GM23338 (cell line): ENCODE measurements around the gene KRT12. TPM values are rescaled to one million over a fixed set of nuclear protein-coding genes. Genes with fewer than 3 reads are reported as not detected.

Experiments
- CREB1 ChIP-seq: fragments of 250-450 bp; sonication (Bioruptor Pico); IDR thresholded peaks from 2 replicates; pipeline ENCODE4 v1.5.0; 2020; ENCODE audit warnings: low read depth, mild to moderate bottlenecking, moderate library complexity
- CTCF ChIP-seq, 2 experiments: fragments of 200-600 bp in 1 of 2; sonication (generic) in 1 of 2; conservative IDR thresholded peaks; 2 replicates each; pipeline versions ENCODE4 v1.5.1 to v1.6.1; 2016 to 2017; ENCODE audit warnings: antibody characterized with exemption in 2 of 2, low read depth in 2 of 2, mild to moderate bottlenecking in 2 of 2, moderate library complexity in 1 of 2
- NANOG ChIP-seq: IDR thresholded peaks from 2 replicates; pipeline ENCODE4 v1.6.1; 2016; ENCODE audit warnings: antibody characterized with exemption, borderline replicate concordance
- REST ChIP-seq: IDR thresholded peaks from one replicate; pipeline ENCODE4 v1.6.1; 2018; ENCODE audit warnings: antibody characterized with exemption; ENCODE audit not compliant: unreplicated experiment
- ZNF331 ChIP-seq: fragments of 250-450 bp; sonication (Bioruptor Pico); IDR thresholded peaks from 2 replicates; pipeline ENCODE4 v1.5.0; 2020; ENCODE audit warnings: low read depth, mild to moderate bottlenecking, moderate library complexity
- polyA plus RNA-seq: library from polyadenylated mRNA; unstranded; fragments of >200 nt; fragmentation: Nextera tagmentation; extraction: Ambion mirVana; gene quantifications from 2 replicates; pipeline ENCODE4 v1.2.1, GENCODE V29; 2016
- total RNA-seq: library from RNA; depleted of rRNA; stranded (reverse); fragments of >200 nt; shearing (Covaris generic); gene quantifications from 2 replicates; pipeline ENCODE4 v1.2.3, GENCODE V29; 2014
- TF ChIP-seq, protein P1 (sequence below): fragments of 250-450 bp; sonication (Bioruptor Pico); IDR thresholded peaks from 2 replicates; pipeline ENCODE4 v1.5.0; 2020; ENCODE audit warnings: mild to moderate bottlenecking, moderate library complexity

KRT12 gene
- total and polyA plus RNA-seq, 2 experiments from 2014 or later: not detected

DNA sequence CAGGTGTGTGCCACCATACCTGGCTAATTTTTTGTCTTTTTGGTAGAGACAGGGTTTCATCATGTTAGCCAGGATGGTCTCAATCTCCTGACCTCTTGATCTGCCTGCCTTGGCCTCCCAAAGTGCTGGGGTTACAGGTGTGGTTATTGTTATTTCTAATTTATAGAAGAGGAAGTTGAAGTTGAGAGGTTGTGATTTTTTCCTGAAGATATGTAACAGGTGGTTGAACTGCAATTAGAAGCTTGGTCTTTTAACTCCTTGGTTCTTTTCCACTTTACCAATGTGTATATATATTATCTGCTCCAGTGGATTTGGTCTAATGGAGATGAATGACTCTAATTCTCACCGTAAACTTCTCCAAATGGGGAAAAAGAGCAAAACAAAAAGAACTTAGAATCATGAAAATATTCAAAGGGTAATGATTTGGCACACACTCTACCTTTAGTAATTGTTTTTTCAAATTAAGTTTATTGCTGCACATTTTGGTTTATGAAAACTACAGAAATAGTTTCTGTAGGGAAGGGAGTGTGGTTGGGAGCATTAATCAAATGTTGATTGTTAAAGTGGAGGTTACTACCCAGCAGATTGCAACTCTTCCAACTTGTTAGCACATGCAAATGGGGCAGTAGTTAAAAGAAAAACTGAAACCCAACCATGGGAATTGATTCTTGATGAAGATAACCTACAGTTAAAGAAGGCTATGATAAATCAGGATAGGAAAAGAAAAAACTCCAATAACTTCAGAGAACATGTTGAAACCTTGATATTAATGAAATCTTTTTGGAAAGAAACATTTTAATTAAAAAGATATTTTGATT lies 42.8 kb downstream of the KRT12 start (continued):
- TF ChIP-seq, protein P1, sequence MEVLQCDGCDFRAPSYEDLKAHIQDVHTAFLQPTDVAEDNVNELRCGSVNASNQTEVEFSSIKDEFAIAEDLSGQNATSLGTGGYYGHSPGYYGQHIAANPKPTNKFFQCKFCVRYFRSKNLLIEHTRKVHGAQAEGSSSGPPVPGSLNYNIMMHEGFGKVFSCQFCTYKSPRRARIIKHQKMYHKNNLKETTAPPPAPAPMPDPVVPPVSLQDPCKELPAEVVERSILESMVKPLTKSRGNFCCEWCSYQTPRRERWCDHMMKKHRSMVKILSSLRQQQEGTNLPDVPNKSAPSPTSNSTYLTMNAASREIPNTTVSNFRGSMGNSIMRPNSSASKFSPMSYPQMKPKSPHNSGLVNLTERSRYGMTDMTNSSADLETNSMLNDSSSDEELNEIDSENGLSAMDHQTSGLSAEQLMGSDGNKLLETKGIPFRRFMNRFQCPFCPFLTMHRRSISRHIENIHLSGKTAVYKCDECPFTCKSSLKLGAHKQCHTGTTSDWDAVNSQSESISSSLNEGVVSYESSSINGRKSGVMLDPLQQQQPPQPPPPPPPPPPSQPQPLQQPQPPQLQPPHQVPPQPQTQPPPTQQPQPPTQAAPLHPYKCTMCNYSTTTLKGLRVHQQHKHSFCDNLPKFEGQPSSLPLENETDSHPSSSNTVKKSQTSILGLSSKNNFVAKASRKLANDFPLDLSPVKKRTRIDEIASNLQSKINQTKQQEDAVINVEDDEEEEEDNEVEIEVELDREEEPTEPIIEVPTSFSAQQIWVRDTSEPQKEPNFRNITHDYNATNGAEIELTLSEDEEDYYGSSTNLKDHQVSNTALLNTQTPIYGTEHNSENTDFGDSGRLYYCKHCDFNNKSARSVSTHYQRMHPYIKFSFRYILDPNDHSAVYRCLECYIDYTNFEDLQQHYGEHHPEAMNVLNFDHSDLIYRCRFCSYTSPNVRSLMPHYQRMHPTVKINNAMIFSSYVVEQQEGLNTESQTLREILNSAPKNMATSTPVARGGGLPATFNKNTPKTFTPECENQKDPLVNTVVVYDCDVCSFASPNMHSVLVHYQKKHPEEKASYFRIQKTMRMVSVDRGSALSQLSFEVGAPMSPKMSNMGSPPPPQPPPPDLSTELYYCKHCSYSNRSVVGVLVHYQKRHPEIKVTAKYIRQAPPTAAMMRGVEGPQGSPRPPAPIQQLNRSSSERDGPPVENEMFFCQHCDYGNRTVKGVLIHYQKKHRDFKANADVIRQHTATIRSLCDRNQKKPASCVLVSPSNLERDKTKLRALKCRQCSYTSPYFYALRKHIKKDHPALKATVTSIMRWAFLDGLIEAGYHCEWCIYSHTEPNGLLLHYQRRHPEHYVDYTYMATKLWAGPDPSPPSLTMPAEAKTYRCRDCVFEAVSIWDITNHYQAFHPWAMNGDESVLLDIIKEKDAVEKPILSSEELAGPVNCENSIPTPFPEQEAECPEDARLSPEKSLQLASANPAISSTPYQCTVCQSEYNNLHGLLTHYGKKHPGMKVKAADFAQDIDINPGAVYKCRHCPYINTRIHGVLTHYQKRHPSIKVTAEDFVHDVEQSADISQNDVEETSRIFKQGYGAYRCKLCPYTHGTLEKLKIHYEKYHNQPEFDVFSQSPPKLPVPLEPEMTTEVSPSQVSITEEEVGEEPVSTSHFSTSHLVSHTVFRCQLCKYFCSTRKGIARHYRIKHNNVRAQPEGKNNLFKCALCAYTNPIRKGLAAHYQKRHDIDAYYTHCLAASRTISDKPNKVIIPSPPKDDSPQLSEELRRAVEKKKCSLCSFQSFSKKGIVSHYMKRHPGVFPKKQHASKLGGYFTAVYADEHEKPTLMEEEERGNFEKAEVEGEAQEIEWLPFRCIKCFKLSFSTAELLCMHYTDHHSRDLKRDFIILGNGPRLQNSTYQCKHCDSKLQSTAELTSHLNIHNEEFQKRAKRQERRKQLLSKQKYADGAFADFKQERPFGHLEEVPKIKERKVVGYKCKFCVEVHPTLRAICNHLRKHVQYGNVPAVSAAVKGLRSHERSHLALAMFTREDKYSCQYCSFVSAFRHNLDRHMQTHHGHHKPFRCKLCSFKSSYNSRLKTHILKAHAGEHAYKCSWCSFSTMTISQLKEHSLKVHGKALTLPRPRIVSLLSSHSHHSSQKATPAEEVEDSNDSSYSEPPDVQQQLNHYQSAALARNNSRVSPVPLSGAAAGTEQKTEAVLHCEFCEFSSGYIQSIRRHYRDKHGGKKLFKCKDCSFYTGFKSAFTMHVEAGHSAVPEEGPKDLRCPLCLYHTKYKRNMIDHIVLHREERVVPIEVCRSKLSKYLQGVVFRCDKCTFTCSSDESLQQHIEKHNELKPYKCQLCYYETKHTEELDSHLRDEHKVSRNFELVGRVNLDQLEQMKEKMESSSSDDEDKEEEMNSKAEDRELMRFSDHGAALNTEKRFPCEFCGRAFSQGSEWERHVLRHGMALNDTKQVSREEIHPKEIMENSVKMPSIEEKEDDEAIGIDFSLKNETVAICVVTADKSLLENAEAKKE (CRISPR knock-in tag): no peak
- no peak for TF ChIP-seq CREB1 (CRISPR knock-in tag)
- TF ChIP-seq ZNF331 (CRISPR knock-in tag): no peak
- TF ChIP-seq CTCF (conservative IDR thresholded peaks at IDR 0.05; ENCODE audit: low read depth in 2 of 2): no peak
- no peak for TF ChIP-seq REST
- TF ChIP-seq NANOG: no peak
